ENCODE data around the gene TH.

Gene TH

GRCh38 chr11:2146051-2146450 lies 25.6 kb downstream of the TH start:
- H3K4me3 ChIP-seq (ENCODE audit: low read depth, low read length) = no peak overlapping the region
- H3K27me3 ChIP-seq = no peaks in the 10 kb centered on the region
- no peak for DNase-seq
- no peak for TF ChIP-seq CTCF (IDR thresholded peaks at IDR 0.05; ENCODE audit: low read depth, low read length)
- no peaks in the 10 kb centered on the region for H3K9me3 ChIP-seq
- H3K4me1 ChIP-seq = peaks cover 24% of the 10 kb centered on the region
- H3K36me3 ChIP-seq = peaks cover 16% of the 10 kb centered on the region

- Histone ChIP-seq H3K36me3 (peaks cover 16% of the 10 kb centered on the region), H3K4me1 (peaks cover 12% of the 10 kb centered on the region), H3K4me3 (ENCODE audit: low read depth, low read length) (peak overlapping the region; percentile 77), H3K27me3 (no peaks in the 10 kb centered on the region; the same call in 1 of the 2 replicates), H3K9me3 (no peaks in the 10 kb centered on the region)
- TF ChIP-seq CTCF (IDR thresholded peaks at IDR 0.05; ENCODE audit: low read depth, low read length) = no peak
- DNase-seq = no peak
Observed at GRCh38 chr11:2144544-2145248, 26.9 kb downstream of the TH start.

- Histone ChIP-seq H3K4me3 (ENCODE audit: low read depth, low read length) (peak overlapping the region; percentile 77), H3K27me3 (no peaks in the 10 kb centered on the region; the same call in 1 of the 2 replicates), H3K9me3 (no peaks in the 10 kb centered on the region), H3K36me3 (peaks cover 16% of the 10 kb centered on the region), H3K4me1 (peaks cover 12% of the 10 kb centered on the region)
- peak; percentile 3; the same call in 1 of the 2 replicates for TF ChIP-seq CTCF (IDR thresholded peaks at IDR 0.05; ENCODE audit: low read depth, low read length)
- no peak for DNase-seq
Observed at GRCh38 chr11:2143799-2144543, 27.6 kb downstream of the TH start.

- Histone ChIP-seq H3K27me3 (no peaks in the 10 kb centered on the region; the same call in 1 of the 2 replicates), H3K4me3 (ENCODE audit: low read depth, low read length) (peak overlapping the region; percentile 77), H3K4me1 (peaks cover 12% of the 10 kb centered on the region), H3K9me3 (no peaks in the 10 kb centered on the region), H3K36me3 (peaks cover 16% of the 10 kb centered on the region)
- no peak for DNase-seq
- TF ChIP-seq CTCF (IDR thresholded peaks at IDR 0.05; ENCODE audit: low read depth, low read length) = no peak
Observed at GRCh38 chr11:2143477-2143798, 28.2 kb downstream of the TH start.

- H3K4me3 ChIP-seq (ENCODE audit: low read depth, low read length) = peak overlapping the region; percentile 77
- H3K36me3 ChIP-seq = peaks cover 12% of the 10 kb centered on the region
- no peak for DNase-seq
- TF ChIP-seq CTCF (IDR thresholded peaks at IDR 0.05; ENCODE audit: low read depth, low read length) = no peak
- peaks cover 5% of the 10 kb centered on the region for H3K4me1 ChIP-seq
- no peaks in the 10 kb centered on the region; the same call in 1 of the 2 replicates for H3K27me3 ChIP-seq
- H3K9me3 ChIP-seq = no peaks in the 10 kb centered on the region
Observed at GRCh38 chr11:2142762-2143202, 28.8 kb downstream of the TH start.

GRCh38 chr11:2142300-2142759 lies 29.3 kb downstream of the TH start:
- no peak for DNase-seq
- Histone ChIP-seq H3K4me3 (ENCODE audit: low read depth, low read length) (peak overlapping the region; percentile 77), H3K9me3 (no peaks in the 10 kb centered on the region), H3K27me3 (no peaks in the 10 kb centered on the region; the same call in 1 of the 2 replicates), H3K36me3 (peaks cover 12% of the 10 kb centered on the region), H3K4me1 (peaks cover 3% of the 10 kb centered on the region)
- TF ChIP-seq CTCF (IDR thresholded peaks at IDR 0.05; ENCODE audit: low read depth, low read length) = no peak
